Natural killer cell treated with Interleukin-12 subunit alpha and Interleukin-12 subunit beta and Interleukin-15 and Interleukin-18, amount 100 ng/mL, for 72 hours (primary cell): Measurements from ENCODE around the gene ACSL5. TPM values are rescaled to one million over a fixed set of nuclear protein-coding genes. Genes with fewer than 3 reads are reported as not detected.
"Not testable (repeated sequence)": the region's sequence is repeated elsewhere in the genome, so short reads cannot be mapped to it uniquely, and the experiment has no call there.

Source experiments
- ATAC-seq, 2 donors: fragments of 150-1000 bp; cut with Tn5 transposase in 1 of 2; sonication (Bioruptor Pico), chemical (Tn5 transposase) in 1 of 2; 2 replicates each; pipeline ENCODE4 v1.10.0; 2021
- DNase-seq: peaks from one replicate; pipeline ENCODE4 v3.0.0; 2022; ENCODE audit warnings: low spot score
- H3K27ac Mint-ChIP-seq, 2 donors: 1 replicate in 1 of 2; 2 replicates in 1 of 2; pipeline ENCODE4 v1.8.0; 2022; ENCODE audit warnings: mixed read lengths in 2 of 2, mild to moderate bottlenecking in 1 of 2, moderate library complexity in 1 of 2
- H3K27me3 Mint-ChIP-seq, 2 donors: 1 replicate in 1 of 2; 2 replicates in 1 of 2; pipeline ENCODE4 v1.8.0; 2022; ENCODE audit warnings: mixed read lengths in 2 of 2
- H3K36me3 Mint-ChIP-seq: one replicate; pipeline ENCODE4 v1.8.0; 2022; ENCODE audit warnings: mixed read lengths
- H3K4me1 Mint-ChIP-seq, 2 donors: 1 replicate in 1 of 2; 2 replicates in 1 of 2; pipeline ENCODE4 v1.8.0; 2022; ENCODE audit warnings: low read depth in 2 of 2, mixed read lengths in 2 of 2, mild to moderate bottlenecking in 1 of 2
- H3K4me3 Mint-ChIP-seq: one replicate; pipeline ENCODE4 v1.8.0; 2022; ENCODE audit warnings: mixed read lengths
- H3K9me3 Mint-ChIP-seq: 2 replicates; pipeline ENCODE4 v1.8.0; 2022; ENCODE audit warnings: mixed read lengths
- total RNA-seq, 2 donors: library from RNA; stranded (reverse); gene quantifications; one replicate each; pipeline ENCODE4 v1.2.3, GENCODE V29; 2022

ACSL5 gene
- total RNA-seq, 2 donors from 2014 or later, result 85.4 to 111 TPM

GRCh38 chr10:112461029-112461887, 87.3 kb downstream of the ACSL5 start:
- Mint-ChIP-seq H3K27ac (peak overlapping the region; percentile 50 to 86), H3K4me1 (peaks cover 23 to 24% of the 10 kb centered on the region in 2 donors), H3K4me3 (no peak overlapping the region), H3K9me3 (no peaks in the 10 kb centered on the region), H3K27me3 (no peaks in the 10 kb centered on the region), H3K36me3 (peaks cover 13% of the 10 kb centered on the region)
- no peak for DNase-seq
- ATAC-seq, result peak in 1 of 2 donors; percentile 75

GRCh38 chr10:112464074-112464473, 90.2 kb downstream of the ACSL5 start:
- DNase-seq, ATAC-seq, H3K9me3 Mint-ChIP-seq, H3K27ac Mint-ChIP-seq, H3K27me3 Mint-ChIP-seq, H3K4me3 Mint-ChIP-seq: not testable (repeated sequence)
- peaks cover 13% of the 10 kb centered on the region for H3K36me3 Mint-ChIP-seq
- peaks cover 15 to 16% of the 10 kb centered on the region in 2 donors for H3K4me1 Mint-ChIP-seq

DNA sequence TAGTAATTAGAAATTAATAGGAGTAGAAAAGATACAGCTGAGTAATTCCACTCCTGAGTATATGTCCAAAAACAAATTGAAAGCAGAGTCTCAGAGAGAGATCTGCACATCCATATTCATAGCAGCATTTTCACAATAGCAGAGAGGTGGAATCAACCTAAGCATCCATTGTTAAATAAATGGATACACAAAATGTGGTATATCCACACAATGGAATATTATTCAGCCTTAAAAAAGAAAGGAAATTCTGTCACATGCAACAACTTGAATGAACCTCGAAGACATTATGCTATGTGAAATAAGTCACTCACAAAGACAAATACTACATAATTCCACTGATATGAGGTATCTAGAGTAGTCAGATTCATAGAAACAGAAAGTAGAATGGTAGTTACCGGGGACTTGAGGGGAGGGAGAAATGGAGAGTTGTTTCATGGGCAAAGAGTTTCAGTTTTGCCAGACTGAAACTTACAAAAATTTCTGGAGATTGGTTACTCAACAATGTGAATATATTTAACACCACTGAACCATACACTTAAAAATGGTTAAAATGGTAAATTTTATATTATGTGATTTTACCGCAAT, 91.5 kb downstream of the ACSL5 start:
- Mint-ChIP-seq H3K9me3 (no peaks in the 10 kb centered on the region), H3K4me1 (peaks cover 10 to 11% of the 10 kb centered on the region in 2 donors), H3K4me3 (no peak overlapping the region), H3K36me3 (peaks cover 13% of the 10 kb centered on the region), H3K27ac (peak overlapping the region in 1 of 2 donors; percentile 65), H3K27me3 (no peaks in the 10 kb centered on the region)
- DNase-seq (no peak), ATAC-seq (peak; percentile 62 to 65)

DNA sequence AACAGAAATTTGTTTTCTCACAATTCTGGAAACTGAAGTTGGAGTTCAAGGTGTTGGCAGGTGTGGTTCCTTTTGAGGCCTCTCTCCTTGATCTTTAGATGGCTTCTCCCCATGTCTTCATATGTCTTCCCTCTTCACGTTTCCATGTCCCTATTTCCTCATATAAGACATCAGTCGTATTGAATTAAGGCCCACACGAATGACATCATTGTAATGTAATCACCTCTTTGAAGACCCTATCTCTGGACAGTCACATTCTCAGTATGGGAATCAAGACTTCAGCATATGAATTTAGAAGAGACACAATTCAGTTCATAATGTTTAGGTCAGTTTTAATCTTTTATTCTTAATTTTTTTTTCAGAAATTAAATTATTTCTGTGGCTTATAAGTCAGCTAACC, 92.9 kb downstream of the ACSL5 start:
- peaks cover 13% of the 10 kb centered on the region for H3K36me3 Mint-ChIP-seq
- no peaks in the 10 kb centered on the region for H3K27me3 Mint-ChIP-seq
- peaks cover 7 to 11% of the 10 kb centered on the region in 2 donors for H3K4me1 Mint-ChIP-seq
- DNase-seq (no peak), ATAC-seq (no peak)
- H3K4me3 Mint-ChIP-seq, result no peak overlapping the region
- H3K27ac Mint-ChIP-seq, result no peak overlapping the region
- H3K9me3 Mint-ChIP-seq, result no peaks in the 10 kb centered on the region

DNA sequence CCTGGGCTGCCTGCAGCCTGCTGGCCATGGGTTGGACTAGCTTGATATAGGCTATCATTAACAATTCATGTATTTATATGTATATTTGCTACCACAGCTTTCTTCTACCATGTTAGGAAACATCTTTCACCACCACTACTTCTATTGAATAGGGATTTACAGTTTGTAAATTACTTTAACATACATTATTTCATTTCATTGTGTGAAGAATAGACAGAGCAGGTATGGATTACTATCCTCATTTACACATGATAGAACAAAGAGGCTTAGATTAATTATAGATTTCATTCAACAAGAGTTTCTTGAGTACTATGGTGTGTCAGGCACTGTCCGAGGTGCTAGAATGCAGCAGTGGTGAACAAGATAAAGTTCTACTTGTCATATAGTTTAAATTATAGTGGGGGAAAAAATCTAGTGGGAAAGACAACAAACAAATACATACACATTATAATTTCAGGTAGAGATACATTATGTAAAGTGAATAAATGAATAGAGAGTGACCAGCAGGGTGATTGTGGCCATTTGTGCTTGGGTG, 93.7 kb downstream of the ACSL5 start:
- no peak for DNase-seq
- no peak overlapping the region for H3K27ac Mint-ChIP-seq

DNA sequence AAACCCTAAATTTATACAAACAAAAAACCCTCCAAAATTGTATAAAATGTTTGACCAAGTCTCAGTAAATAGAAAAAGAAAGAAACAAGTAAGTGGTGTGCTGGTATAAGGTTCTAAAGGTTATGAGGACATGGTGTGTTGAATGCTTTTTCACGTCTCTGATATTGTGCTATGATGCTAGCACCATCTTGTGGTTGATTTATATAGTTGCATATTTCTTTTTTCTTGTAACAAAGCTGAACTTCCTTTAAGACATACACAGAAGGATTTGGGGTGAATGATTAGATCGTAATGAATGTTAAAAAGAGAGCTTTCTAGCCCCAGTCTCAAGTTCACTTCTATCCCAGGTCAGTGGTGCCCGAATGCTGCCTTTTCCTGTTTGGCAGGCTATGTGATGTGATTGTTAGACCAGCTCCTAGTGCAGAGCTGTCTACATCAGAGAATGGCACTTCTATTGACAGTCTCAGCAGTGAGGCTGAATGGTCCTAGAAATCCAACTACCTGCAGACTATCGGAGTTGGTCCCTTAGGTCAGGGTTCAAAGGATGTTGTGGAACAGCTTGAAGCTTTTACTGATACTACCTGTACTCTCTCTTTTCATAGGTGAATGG, 98.1 kb downstream of the ACSL5 start:
- ATAC-seq, result peak; percentile 52 to 59

More for the DNA sequence above, 93.7 kb downstream of the ACSL5 start:
- H3K4me1 Mint-ChIP-seq, result peaks cover 11% of the 10 kb centered on the region in 2 donors
- no peak overlapping the region for H3K4me3 Mint-ChIP-seq
- no peaks in the 10 kb centered on the region for H3K9me3 Mint-ChIP-seq
- H3K36me3 Mint-ChIP-seq, result peaks cover 13% of the 10 kb centered on the region
- ATAC-seq, result no peak
- no peaks in the 10 kb centered on the region for H3K27me3 Mint-ChIP-seq

DNA sequence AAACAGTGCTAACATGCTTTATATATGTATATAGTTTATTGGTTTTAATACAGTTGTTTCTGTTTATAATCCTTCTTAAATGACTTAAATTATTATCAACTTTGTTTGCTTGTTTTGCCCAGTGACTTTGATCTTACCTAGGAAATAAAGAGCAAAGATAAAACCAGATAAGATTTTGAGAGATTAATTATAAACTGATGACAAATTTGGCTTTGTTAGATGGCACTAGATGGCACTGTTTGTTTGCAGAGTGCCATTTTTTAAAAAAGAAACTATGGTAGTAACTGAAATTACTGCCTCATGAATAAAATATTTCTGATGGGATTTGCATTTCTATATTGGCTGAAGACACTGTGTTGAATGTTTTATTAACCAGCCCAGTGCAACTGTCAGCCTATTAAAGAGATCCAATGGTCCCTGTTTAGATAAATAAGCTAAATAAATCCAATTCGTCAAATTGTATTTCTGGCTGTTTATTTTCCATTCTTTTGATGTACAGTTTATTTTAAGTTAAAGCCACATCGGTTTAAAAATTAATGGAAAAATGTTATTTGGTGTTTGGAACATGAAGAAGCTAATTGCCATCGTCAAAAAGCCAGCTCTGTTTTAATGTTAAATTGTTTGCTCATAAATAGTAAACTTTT, 101.8 kb downstream of the ACSL5 start:
- no peak overlapping the region for H3K27ac Mint-ChIP-seq

More for the DNA sequence above, 98.1 kb downstream of the ACSL5 start:
- Mint-ChIP-seq H3K27me3 (no peaks in the 10 kb centered on the region), H3K4me3 (no peak overlapping the region), H3K27ac (peak overlapping the region in 1 of 2 donors; percentile 6), H3K4me1 (peaks cover 4 to 8% of the 10 kb centered on the region in 2 donors), H3K9me3 (no peaks in the 10 kb centered on the region), H3K36me3 (no peaks in the 10 kb centered on the region)
- DNase-seq, result no peak

More for the DNA sequence above, 101.8 kb downstream of the ACSL5 start:
- H3K27me3 Mint-ChIP-seq, result no peaks in the 10 kb centered on the region
- ATAC-seq (no peak), DNase-seq (no peak)
- no peaks in the 10 kb centered on the region for H3K9me3 Mint-ChIP-seq
- H3K36me3 Mint-ChIP-seq, result no peaks in the 10 kb centered on the region
- no peak overlapping the region for H3K4me3 Mint-ChIP-seq
- peaks cover 9 to 15% of the 10 kb centered on the region in 2 donors for H3K4me1 Mint-ChIP-seq

Other genes with a start within 250 kb of the ACSL5 start
- gene GPAM, start 190.4 kb upstream of the ACSL5 start, total RNA-seq, result 10 to 100 TPM in 1 of 2 donors, 1 to 10 TPM in 1; 9.8 to 10.4 TPM
- not detected for gene TECTB, start 90.7 kb upstream of the ACSL5 start, total RNA-seq
- 10 to 100 TPM; 46.6 to 52.8 TPM for gene ZDHHC6, start 72.8 kb downstream of the ACSL5 start, total RNA-seq
- gene VTI1A, start 73.1 kb downstream of the ACSL5 start, total RNA-seq, result 10 to 100 TPM; 51.9 to 90.5 TPM